DMS53 (cell line): Measurements from ENCODE around the gene ADAM11.

Source experiments
- DNase-seq: peaks from one replicate; lab custom pipeline; 2025; lab: John Stamatoyannopoulos, UW

ADAM11 gene

DNA sequence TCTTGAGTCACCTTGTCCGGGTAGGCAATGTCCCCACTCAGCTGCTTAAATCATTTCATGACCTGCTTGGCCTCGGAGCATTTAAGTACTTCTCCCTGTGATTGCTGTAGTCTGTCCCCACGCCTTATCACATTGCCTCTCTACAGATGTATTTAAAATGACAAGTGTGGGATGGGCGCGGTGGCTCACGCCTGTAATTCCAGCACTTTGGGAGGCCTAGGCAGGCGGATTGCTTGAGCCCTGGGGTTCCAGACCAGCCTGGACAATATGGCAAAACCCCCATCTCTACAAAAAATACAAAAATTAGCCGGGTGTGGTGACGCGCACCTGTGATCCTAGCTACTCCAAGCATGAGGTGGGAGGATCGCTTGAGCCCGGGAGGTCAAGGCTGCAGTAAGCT is 72.6 kb downstream of the ADAM11 start:
- no peak for DNase-seq
